WI38 (cell line): ENCODE measurements around the gene CADM2.

Source experiments
- H3K4me3 ChIP-seq: 2 replicates; pipeline ENCODE4 v1.5.1; 2011; ENCODE audit warnings: low read depth, mild to moderate bottlenecking, control low read depth, low read length
- TF ChIP-seq, protein P1 (sequence below): IDR thresholded peaks from 2 replicates; pipeline ENCODE4 v1.5.1; 2012; ENCODE audit warnings: low read depth, mild to moderate bottlenecking, control low read depth, low read length

Gene CADM2

DNA sequence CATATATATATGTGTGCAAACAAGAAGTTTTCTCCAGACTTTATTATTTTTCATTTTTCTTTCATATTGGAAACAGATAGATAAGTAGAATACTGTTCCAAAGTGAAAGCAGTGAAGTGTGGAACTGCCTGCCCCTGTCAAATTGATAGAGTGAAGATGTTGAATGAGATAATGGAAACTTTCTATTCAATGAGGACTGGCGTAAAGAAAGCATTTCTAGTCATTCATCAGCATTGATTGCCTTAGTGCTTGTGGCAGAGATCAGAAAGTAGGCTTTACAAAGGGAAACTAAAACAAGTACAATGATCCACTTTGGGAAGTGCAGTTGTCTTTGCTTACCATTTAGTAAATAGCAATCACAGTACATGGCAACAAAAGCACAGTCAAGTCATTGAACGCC is 300.0 kb downstream of the CADM2 start:
- H3K4me3 ChIP-seq = no peak overlapping the region
- TF ChIP-seq, protein P1, sequence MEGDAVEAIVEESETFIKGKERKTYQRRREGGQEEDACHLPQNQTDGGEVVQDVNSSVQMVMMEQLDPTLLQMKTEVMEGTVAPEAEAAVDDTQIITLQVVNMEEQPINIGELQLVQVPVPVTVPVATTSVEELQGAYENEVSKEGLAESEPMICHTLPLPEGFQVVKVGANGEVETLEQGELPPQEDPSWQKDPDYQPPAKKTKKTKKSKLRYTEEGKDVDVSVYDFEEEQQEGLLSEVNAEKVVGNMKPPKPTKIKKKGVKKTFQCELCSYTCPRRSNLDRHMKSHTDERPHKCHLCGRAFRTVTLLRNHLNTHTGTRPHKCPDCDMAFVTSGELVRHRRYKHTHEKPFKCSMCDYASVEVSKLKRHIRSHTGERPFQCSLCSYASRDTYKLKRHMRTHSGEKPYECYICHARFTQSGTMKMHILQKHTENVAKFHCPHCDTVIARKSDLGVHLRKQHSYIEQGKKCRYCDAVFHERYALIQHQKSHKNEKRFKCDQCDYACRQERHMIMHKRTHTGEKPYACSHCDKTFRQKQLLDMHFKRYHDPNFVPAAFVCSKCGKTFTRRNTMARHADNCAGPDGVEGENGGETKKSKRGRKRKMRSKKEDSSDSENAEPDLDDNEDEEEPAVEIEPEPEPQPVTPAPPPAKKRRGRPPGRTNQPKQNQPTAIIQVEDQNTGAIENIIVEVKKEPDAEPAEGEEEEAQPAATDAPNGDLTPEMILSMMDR = no peak

DNA sequence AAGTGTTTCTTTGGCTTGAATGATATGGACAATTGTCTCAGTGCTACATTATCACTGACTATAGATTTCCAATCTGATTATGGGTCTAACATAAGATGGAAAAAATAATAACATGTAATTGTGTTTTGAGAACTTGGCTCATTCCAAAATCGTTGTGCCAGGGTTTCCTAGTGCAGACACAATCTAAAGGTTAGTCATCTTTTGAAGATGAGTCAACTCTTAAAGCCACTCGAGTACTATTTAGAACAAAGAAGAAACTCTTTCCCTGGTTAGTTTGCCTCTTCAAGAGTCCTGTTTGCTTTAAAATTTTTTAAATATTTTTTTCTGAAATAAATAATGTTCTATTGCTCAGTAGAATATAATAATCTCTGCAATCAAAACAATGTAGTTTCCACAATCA is 301.0 kb downstream of the CADM2 start:
- H3K4me3 ChIP-seq = no peak overlapping the region

GRCh38 chr3:85264381-85264780 is 305.6 kb downstream of the CADM2 start:
- no peak overlapping the region for H3K4me3 ChIP-seq
- TF ChIP-seq, protein P1 = no peak

More for the DNA sequence above, 301.0 kb downstream of the CADM2 start:
- TF ChIP-seq, protein P1 = no peak

GRCh38 chr3:85270488-85270887 is 311.7 kb downstream of the CADM2 start:
- H3K4me3 ChIP-seq = no peak overlapping the region
- TF ChIP-seq, protein P1 = no peak

- no peak overlapping the region for H3K4me3 ChIP-seq
- TF ChIP-seq, protein P1 = no peak
Measured at GRCh38 chr3:85271911-85272310, 313.1 kb downstream of the CADM2 start.

DNA sequence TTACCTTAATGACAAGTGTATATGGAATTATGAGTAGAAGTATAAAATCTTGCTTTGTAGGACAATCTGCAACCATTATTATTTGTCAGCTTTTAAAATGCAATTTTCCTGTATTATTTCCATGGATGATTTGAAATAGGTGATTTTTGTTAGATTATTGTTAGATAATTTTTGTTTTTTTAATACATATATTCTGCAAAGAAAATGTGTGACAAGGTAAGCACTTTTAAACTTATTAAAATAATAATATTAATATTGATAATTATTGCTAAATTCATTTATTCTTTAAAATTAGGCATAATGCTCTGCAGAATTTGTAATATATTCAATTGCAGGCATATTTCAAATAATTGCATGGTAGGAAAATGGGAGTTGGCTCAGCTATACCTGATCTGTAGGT is 329.5 kb downstream of the CADM2 start:
- no peak overlapping the region for H3K4me3 ChIP-seq
- TF ChIP-seq, protein P1 = no peak

- H3K4me3 ChIP-seq = no peak overlapping the region
- TF ChIP-seq, protein P1 = no peak
Measured at GRCh38 chr3:85297291-85297690, 338.5 kb downstream of the CADM2 start.
